WI38 (cell line): ENCODE results near the gene YY1.
"Not testable (repeated sequence)": the region's sequence is repeated elsewhere in the genome, so short reads cannot be mapped to it uniquely, and the experiment has no call there.

Experiments used
- H3K4me3 ChIP-seq: 2 replicates; pipeline ENCODE4 v1.5.1; 2011; ENCODE audit warnings: low read depth, mild to moderate bottlenecking, control low read depth, low read length
- TF ChIP-seq, protein P1 (sequence below): IDR thresholded peaks from 2 replicates; pipeline ENCODE4 v1.5.1; 2012; ENCODE audit warnings: low read depth, mild to moderate bottlenecking, control low read depth, low read length

YY1 gene

GRCh38 chr14:100293497-100294212 lies 54.7 kb downstream of the YY1 start:
- H3K4me3 ChIP-seq = no peak overlapping the region
- TF ChIP-seq, protein P1, sequence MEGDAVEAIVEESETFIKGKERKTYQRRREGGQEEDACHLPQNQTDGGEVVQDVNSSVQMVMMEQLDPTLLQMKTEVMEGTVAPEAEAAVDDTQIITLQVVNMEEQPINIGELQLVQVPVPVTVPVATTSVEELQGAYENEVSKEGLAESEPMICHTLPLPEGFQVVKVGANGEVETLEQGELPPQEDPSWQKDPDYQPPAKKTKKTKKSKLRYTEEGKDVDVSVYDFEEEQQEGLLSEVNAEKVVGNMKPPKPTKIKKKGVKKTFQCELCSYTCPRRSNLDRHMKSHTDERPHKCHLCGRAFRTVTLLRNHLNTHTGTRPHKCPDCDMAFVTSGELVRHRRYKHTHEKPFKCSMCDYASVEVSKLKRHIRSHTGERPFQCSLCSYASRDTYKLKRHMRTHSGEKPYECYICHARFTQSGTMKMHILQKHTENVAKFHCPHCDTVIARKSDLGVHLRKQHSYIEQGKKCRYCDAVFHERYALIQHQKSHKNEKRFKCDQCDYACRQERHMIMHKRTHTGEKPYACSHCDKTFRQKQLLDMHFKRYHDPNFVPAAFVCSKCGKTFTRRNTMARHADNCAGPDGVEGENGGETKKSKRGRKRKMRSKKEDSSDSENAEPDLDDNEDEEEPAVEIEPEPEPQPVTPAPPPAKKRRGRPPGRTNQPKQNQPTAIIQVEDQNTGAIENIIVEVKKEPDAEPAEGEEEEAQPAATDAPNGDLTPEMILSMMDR = no peak

DNA sequence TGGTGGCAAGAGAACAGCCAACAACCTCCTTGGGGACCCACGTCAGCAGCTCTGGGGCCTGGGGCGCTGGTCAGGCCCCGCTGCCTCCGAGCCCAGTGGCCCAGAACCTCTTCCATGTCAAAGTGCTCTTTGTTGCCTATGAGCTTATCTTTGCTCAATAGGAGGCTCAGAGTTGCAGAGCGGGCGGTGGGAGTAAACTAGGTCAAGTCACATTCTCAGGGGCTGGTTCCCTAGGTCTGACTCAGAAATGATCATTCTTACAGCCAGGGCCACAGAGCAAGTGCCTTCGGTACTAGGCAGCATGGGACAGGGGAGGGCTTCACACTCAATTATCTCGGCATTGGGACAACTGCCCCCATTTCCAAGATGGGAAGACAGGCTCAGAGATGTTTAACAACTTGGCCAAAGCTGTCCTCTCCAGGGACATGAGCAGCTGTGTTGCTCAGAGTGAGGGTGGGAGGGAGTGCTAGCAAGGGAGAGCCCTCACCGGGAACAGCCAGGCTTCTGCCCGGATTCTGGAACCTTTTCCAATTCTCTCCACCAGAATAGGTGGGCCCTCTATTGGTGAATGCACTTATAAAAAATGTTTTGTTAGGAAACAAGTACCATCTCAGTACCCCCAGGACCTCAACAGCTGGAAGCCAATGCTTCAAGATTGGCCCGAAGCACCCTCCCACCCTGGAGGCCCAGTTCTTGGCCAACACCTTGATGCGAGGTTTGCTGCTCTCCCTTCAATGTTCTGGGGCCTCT lies 55.4 kb downstream of the YY1 start:
- H3K4me3 ChIP-seq = no peak overlapping the region
- TF ChIP-seq, protein P1 = no peak

DNA sequence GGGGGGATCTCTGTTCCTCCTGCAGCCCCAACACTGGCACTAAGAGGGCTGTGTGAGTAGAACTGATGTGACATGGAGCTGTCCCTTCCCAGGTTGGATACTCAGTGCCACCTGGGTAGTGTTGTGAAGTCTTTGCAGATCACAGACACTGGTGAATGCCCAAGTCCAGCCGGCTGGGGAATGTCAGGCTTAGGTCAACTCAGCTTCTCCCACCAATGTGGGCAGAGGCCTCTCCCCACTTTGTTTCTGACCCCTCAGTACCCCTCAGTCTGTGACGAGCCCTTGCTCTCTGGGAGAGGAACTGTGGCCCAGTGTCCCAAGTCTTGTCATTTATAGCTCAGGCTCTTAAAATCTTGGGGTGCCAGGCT lies 56.0 kb downstream of the YY1 start:
- no peak overlapping the region for H3K4me3 ChIP-seq

GRCh38 chr14:100295376-100296105 lies 56.6 kb downstream of the YY1 start:
- H3K4me3 ChIP-seq = no peak overlapping the region
- TF ChIP-seq, protein P1 = no peak

More for the DNA sequence above, 56.0 kb downstream of the YY1 start:
- TF ChIP-seq, protein P1 = no peak

DNA sequence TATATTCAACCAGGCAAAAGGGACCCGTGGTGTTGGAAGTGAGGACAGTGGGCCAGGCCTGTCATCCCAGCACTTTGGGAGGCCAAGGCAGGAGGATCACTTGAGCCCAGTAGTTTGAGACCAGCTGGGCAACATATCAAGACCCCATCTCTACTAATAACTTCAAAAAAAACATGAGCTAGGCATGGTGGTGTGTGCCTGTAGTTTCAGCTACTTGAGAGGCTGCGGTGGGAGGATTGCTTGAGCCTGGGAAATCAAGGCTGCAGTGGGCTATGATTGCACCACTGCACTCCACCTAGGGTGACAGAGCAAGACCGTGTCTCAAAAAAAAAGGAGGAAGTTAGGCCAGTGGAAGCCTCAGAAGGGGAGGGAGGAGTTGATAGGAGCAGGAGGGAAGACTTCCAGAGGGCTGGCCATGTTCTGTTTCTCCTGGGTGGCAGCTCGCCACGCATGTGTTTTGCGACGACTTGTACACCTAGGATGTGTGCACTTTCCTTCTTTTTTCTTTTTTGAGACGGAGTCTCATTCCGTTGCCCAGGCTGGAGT lies 57.2 kb downstream of the YY1 start:
- TF ChIP-seq, protein P1 = no peak
- no peak overlapping the region for H3K4me3 ChIP-seq

DNA sequence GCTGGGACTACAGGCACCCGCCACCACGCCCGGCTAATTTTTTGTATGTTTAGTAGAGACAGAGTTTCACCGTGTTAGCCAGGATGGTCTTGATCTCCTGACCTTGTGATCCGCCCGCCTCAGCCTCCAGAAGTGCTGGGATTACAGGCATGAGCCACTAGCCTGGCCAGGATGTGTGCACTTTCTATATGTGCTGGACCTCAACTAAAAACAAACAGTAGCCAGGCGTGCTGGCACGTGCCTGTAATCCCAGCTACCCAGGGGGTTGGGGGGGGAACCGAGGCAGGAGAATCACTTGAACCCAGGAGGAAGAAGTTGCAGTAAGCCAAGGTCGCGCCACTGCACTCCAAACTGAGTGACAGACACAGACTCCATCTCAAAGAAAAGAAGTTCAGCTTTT lies 57.8 kb downstream of the YY1 start:
- H3K4me3 ChIP-seq = not testable (repeated sequence)

GRCh38 chr14:100297320-100298300 lies 58.7 kb downstream of the YY1 start:
- H3K4me3 ChIP-seq = no peak overlapping the region

More at GRCh38 chr14:100297320-100298300, 58.7 kb downstream of the YY1 start:
- TF ChIP-seq, protein P1 = no peak
